OCI-LY1 (cell line): ENCODE measurements around the gene SLC9A1.
"Not testable (repeated sequence)": the region's sequence is repeated elsewhere in the genome, so short reads cannot be mapped to it uniquely, and the experiment has no call there.

Experiments
- H2AFZ ChIP-seq: fragments of 200-600 bp; sonication (generic), shearing (Covaris generic); 2 replicates; pipeline ENCODE4 v1.6.0; 2014; ENCODE audit warnings: antibody characterized with exemption, mild to moderate bottlenecking, low read length
- H3F3A ChIP-seq: fragments of 200-600 bp; sonication (generic), shearing (Covaris generic); 2 replicates; pipeline ENCODE4 v1.6.0; 2014; ENCODE audit warnings: mild to moderate bottlenecking, antibody characterized with exemption, low read length, moderate library complexity; ENCODE audit not compliant: insufficient read depth
- H3K27ac ChIP-seq: fragments of 200-600 bp; sonication (generic); 2 replicates; pipeline ENCODE4 v1.5.1; 2014; ENCODE audit warnings: low read length, mixed run types, mild to moderate bottlenecking, low read depth; ENCODE audit not compliant: poor library complexity, severe bottlenecking
- H3K27me3 ChIP-seq: fragments of 200-600 bp; sonication (generic); 2 replicates; pipeline ENCODE4 v1.6.0; 2014; ENCODE audit warnings: antibody characterized with exemption, mild to moderate bottlenecking, low read length, moderate library complexity; ENCODE audit not compliant: insufficient read depth
- H3K36me3 ChIP-seq: fragments of 200-600 bp; sonication (generic); 2 replicates; pipeline ENCODE4 v1.6.1; 2014; ENCODE audit warnings: mild to moderate bottlenecking, antibody characterized with exemption, low read length, moderate library complexity, mixed read lengths; ENCODE audit not compliant: insufficient read depth
- H3K4me1 ChIP-seq: fragments of 200-600 bp; sonication (generic); 2 replicates; pipeline ENCODE4 v1.5.1; 2014; ENCODE audit warnings: mild to moderate bottlenecking, low read length, moderate library complexity; ENCODE audit not compliant: insufficient read depth, severe bottlenecking
- H3K4me2 ChIP-seq: fragments of 200-600 bp; sonication (generic), shearing (Covaris generic); 2 replicates; pipeline ENCODE4 v1.6.1; 2014; ENCODE audit warnings: low read length
- H3K4me3 ChIP-seq: fragments of 200-600 bp; sonication (generic); 2 replicates; pipeline ENCODE4 v1.5.1; 2014; ENCODE audit warnings: low read length, low read depth, mild to moderate bottlenecking, mixed read lengths; ENCODE audit not compliant: poor library complexity, severe bottlenecking
- H3K79me2 ChIP-seq: fragments of 200-600 bp; shearing (Covaris generic); 2 replicates; pipeline ENCODE4 v1.6.1; 2016; ENCODE audit warnings: mixed run types, low read length, mixed read lengths; ENCODE audit not compliant: insufficient read depth
- H3K9ac ChIP-seq: fragments of 200-600 bp; sonication (generic), shearing (Covaris generic); 2 replicates; pipeline ENCODE4 v1.6.1; 2014; ENCODE audit warnings: mild to moderate bottlenecking, low read length, mixed read lengths
- H3K9me2 ChIP-seq: fragments of 200-600 bp; sonication (generic), shearing (Covaris generic); 2 replicates; pipeline ENCODE4 v1.6.1; 2014; ENCODE audit warnings: low read depth, mild to moderate bottlenecking, low read length, mixed read lengths
- H3K9me3 ChIP-seq: fragments of 200-600 bp; shearing (Covaris generic); 2 replicates; pipeline ENCODE4 v1.6.1; 2014; ENCODE audit warnings: low read length, mixed read lengths
- H4K20me1 ChIP-seq: fragments of 200-600 bp; sonication (generic), shearing (Covaris generic); 2 replicates; pipeline ENCODE4 v1.6.0; 2016; ENCODE audit warnings: mild to moderate bottlenecking, low read length; ENCODE audit not compliant: insufficient read depth
- CTCF ChIP-seq: fragments of 200-600 bp; sonication (generic), shearing (Covaris generic); IDR thresholded peaks from 2 replicates; pipeline ENCODE4 v1.5.1; 2017; ENCODE audit warnings: mild to moderate bottlenecking, antibody characterized with exemption, low read length, moderate library complexity, mixed read lengths
- EZH2 ChIP-seq: fragments of 200-600 bp; sonication (generic), shearing (Covaris generic); IDR thresholded peaks from 2 replicates; pipeline ENCODE4 v1.8.0; 2017; ENCODE audit warnings: borderline replicate concordance, mixed run types, mild to moderate bottlenecking, antibody characterized with exemption, low read length, moderate library complexity, mixed read lengths

The SLC9A1 gene

GRCh38 chr1:27193194-27193593 is 38.3 kb upstream of the SLC9A1 start:
- Histone ChIP-seq H3K9ac (no peak overlapping the region), H3K79me2 (no peaks in the 10 kb centered on the region), H3K4me3 (no peak overlapping the region)

GRCh38 chr1:27192039-27192529 is 37.2 kb upstream of the SLC9A1 start:
- H3F3A ChIP-seq = no peaks in the 10 kb centered on the region
- H3K4me2 ChIP-seq = no peak overlapping the region
- H3K27ac ChIP-seq = no peak overlapping the region
- H3K36me3 ChIP-seq = no peaks in the 10 kb centered on the region
- TF ChIP-seq CTCF = no peak
- TF ChIP-seq EZH2 = no peak
- no peaks in the 10 kb centered on the region for H3K9me3 ChIP-seq
- no peaks in the 10 kb centered on the region for H3K9me2 ChIP-seq
- H3K27me3 ChIP-seq = no peaks in the 10 kb centered on the region
- H3K4me3 ChIP-seq = no peak overlapping the region
- H3K9ac ChIP-seq = no peak overlapping the region
- H4K20me1 ChIP-seq = no peaks in the 10 kb centered on the region
- no peaks in the 10 kb centered on the region for H3K79me2 ChIP-seq
- no peak overlapping the region for H2AFZ ChIP-seq
- H3K4me1 ChIP-seq = no peaks in the 10 kb centered on the region

More at GRCh38 chr1:27193194-27193593, 38.3 kb upstream of the SLC9A1 start:
- Histone ChIP-seq H3K4me2 (no peak overlapping the region), H3K27me3 (no peaks in the 10 kb centered on the region), H3F3A (no peaks in the 10 kb centered on the region), H3K9me3 (no peaks in the 10 kb centered on the region), H3K4me1 (no peaks in the 10 kb centered on the region), H2AFZ (no peak overlapping the region), H3K27ac (no peak overlapping the region), H3K9me2 (no peaks in the 10 kb centered on the region), H3K36me3 (no peaks in the 10 kb centered on the region), H4K20me1 (no peaks in the 10 kb centered on the region)
- TF ChIP-seq CTCF = no peak
- TF ChIP-seq EZH2 = no peak

- H3K9me3 ChIP-seq, H3K9me2 ChIP-seq, H3K9ac ChIP-seq, H2AFZ ChIP-seq, H3K27me3 ChIP-seq, H3K79me2 ChIP-seq, H3K36me3 ChIP-seq, H3K27ac ChIP-seq, H3K4me3 ChIP-seq, H3K4me1 ChIP-seq, H4K20me1 ChIP-seq, H3F3A ChIP-seq, H3K4me2 ChIP-seq: not testable (repeated sequence)
Measured at GRCh38 chr1:27184665-27185064, 29.7 kb upstream of the SLC9A1 start.

- Histone ChIP-seq H3K27me3 (no peaks in the 10 kb centered on the region), H2AFZ (no peak overlapping the region), H3K9ac (no peak overlapping the region), H3K4me2 (no peak overlapping the region), H3K4me3 (no peak overlapping the region), H3K79me2 (no peaks in the 10 kb centered on the region), H3K27ac (no peak overlapping the region), H3F3A (no peaks in the 10 kb centered on the region), H3K9me2 (no peaks in the 10 kb centered on the region), H4K20me1 (no peaks in the 10 kb centered on the region), H3K4me1 (no peaks in the 10 kb centered on the region), H3K36me3 (no peaks in the 10 kb centered on the region; the same call in 1 of the 2 replicates), H3K9me3 (peaks cover 11% of the 10 kb centered on the region)
- TF ChIP-seq CTCF (no peak), EZH2 (no peak)
Measured at GRCh38 chr1:27179979-27180378, 25.1 kb upstream of the SLC9A1 start.
